Subcutaneous adipose tissue (tissue), 4 donors: ENCODE measurements around the gene SLC7A9. TPM values are rescaled to one million over a fixed set of nuclear protein-coding genes. Genes with fewer than 3 reads are reported as not detected.

Source experiments
- total RNA-seq, 4 donors: library from RNA; depleted of rRNA; stranded (reverse); fragments of >200 nt; gene quantifications; one replicate each; pipeline ENCODE4 v1.1.0, GENCODE V29; 2016
- TF ChIP-seq, protein P1 (sequence below): fragments of 450-650 bp; IDR thresholded peaks from one replicate; pipeline ENCODE4 v1.5.1; 2016; ENCODE audit warnings: low read depth, mild to moderate bottlenecking, control low read depth, antibody characterized with exemption, moderate library complexity

The SLC7A9 gene
- total RNA-seq, 4 donors from 2014 or later: 0.22 TPM; not detected in 3

DNA sequence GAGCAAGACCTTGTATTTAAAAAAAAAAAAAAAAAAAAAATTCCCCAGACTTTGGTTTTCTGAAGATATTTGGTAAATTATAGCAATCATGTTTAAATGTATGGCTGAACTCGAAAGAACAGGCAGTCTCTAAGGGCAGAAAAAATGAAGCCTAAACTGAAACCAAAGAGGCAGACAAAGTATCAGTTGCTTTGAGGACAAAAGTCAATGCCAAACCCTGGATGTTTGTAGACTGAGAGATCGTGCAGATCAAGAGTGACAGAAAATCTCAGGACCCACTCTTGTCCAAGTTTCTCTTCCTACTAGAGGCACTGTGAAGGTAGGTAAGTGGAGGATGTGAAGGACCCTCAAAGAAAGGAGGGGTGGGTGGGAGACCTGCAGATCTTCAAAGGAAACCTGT, 11.1 kb upstream of the SLC7A9 start:
- TF ChIP-seq, protein P1, sequence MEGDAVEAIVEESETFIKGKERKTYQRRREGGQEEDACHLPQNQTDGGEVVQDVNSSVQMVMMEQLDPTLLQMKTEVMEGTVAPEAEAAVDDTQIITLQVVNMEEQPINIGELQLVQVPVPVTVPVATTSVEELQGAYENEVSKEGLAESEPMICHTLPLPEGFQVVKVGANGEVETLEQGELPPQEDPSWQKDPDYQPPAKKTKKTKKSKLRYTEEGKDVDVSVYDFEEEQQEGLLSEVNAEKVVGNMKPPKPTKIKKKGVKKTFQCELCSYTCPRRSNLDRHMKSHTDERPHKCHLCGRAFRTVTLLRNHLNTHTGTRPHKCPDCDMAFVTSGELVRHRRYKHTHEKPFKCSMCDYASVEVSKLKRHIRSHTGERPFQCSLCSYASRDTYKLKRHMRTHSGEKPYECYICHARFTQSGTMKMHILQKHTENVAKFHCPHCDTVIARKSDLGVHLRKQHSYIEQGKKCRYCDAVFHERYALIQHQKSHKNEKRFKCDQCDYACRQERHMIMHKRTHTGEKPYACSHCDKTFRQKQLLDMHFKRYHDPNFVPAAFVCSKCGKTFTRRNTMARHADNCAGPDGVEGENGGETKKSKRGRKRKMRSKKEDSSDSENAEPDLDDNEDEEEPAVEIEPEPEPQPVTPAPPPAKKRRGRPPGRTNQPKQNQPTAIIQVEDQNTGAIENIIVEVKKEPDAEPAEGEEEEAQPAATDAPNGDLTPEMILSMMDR: no peak

GRCh38 chr19:32879741-32880140, 10.2 kb upstream of the SLC7A9 start:
- TF ChIP-seq, protein P1: no peak

- TF ChIP-seq, protein P1: no peak
Measured at GRCh38 chr19:32878988-32879387, 9.4 kb upstream of the SLC7A9 start.

DNA sequence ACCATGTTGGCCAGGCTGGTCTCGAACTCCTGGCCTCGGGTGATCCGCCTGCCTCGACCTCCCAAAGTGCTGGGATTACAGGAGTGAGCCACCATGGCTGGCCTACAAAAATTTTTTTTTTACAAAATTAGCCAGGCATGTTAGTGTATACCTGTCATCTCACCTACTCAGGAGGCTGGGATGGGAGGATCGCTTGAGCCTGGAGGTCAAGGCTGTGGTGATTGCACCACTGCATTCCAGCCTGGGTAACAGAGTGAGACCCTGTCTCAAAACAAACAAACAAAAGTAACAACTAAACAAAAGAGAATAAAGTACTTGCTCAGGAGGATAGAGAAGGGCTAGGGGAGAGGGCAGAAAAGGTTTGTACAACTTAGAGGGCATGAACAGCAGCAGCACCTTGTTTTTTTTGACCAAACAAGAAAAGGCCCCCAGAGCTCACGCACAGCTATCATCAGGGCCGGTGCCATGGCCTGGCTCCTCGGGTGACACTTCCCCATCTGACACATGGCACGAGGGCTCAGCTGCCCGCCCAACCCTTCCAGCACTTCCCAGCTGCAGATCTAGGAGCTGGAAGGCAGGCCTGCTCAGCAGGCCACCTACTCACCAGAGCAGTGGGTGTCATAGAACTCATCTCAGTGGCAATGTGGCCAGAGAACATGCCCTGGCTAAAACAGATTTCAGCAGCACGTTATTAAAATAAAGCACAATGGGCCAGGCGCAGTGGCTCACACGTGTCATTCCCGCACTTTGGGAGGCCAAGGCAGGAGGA, 8.6 kb upstream of the SLC7A9 start:
- TF ChIP-seq, protein P1: no peak

GRCh38 chr19:32877323-32877912, 7.9 kb upstream of the SLC7A9 start:
- TF ChIP-seq, protein P1: no peak

DNA sequence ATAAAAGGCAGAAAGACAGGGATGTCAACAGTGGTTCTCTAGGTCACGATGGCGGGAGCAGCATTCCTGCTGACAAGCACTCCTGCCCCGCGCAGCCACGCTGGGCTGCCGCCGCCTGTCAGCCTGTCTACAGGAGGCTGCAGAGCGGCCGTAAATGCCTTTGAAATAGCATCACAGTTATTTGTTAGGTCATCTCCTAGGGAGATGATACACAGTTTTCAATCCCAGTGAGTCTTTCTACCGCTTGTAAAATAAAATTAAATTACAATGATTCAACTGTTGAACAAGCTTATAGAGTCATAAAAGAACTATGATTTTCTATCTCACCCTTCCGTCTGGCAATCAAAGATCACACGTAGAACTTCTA, 7.3 kb upstream of the SLC7A9 start:
- TF ChIP-seq, protein P1: no peak

DNA sequence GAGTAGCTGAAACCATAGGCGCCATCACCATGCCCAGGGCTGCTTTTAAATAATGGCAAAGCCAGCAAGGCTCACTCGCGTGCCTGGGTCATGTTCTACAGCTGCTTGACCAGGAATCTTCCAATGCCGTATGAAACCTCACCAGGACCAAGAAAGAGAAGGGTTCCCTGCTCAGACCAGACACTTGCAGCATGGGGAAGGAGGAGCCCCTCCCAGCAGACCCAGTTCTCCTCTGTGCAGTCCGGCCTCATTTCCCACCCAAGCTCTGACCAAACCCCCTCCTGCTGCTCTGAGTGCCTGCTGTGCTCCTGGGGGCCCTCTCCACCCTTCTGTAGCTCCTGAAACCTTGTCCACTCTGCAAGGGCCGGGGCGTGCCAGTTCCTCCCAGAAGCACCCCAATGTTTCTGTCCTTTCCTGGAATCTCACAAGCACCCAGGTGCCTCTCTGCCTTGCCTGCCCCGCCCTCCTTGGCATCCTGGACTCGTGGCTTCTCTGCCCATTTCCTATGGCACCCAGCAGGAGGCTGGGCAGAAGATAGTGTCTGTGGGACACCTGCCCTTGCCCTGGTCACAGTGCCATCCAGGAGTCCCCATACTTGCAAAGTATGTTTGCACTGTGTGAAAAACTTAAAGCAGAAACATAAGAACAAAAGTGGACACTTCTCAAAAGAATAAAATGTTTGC, 6.8 kb upstream of the SLC7A9 start:
- TF ChIP-seq, protein P1: no peak
